A673 (cell line): ENCODE results near the gene SHISA7. TPM values are rescaled to one million over a fixed set of nuclear protein-coding genes. Genes with fewer than 3 reads are reported as not detected.

ENCODE experiments used
- BruUV-seq: library from RNA; stranded (reverse); fragments of 400-500 nt; replicated peaks from 2 replicates; lab custom pipeline; 2021; lab: Mats Ljungman, UMichigan
- CTCF ChIA-PET: fragments of 300-600 bp; sonication (Branson Sonifier 250); formaldehyde crosslinking; loops from one replicate; lab custom pipeline; 2022; ENCODE audit warnings: antibody characterized with exemption; lab: Charles Lee
- POLR2A ChIA-PET: fragments of 300-600 bp; sonication (Branson Sonifier 250); formaldehyde crosslinking; loops from one replicate; lab custom pipeline; 2022; ENCODE audit warnings: antibody characterized with exemption; ENCODE audit not compliant: low non-redundant PET; lab: Charles Lee
- DNase-seq: peaks from one replicate; pipeline ENCODE4 v3.0.0-alpha.2; 2015; ENCODE audit warnings: low spot score
- H3K27ac ChIP-seq: fragments of 200-600 bp; sonication (generic); 2 replicates; pipeline ENCODE4 v1.5.1; 2016; ENCODE audit warnings: mixed run types, low read depth, mild to moderate bottlenecking, mixed read lengths, antibody characterized with exemption, low read length; ENCODE audit not compliant: poor library complexity, severe bottlenecking
- H3K27me3 ChIP-seq: fragments of 200-600 bp; sonication (generic); replicated peaks from 2 replicates; pipeline ENCODE4 v1.6.1; 2017; ENCODE audit warnings: mixed run types, low read depth, mild to moderate bottlenecking, mixed read lengths, antibody characterized with exemption, low read length; ENCODE audit not compliant: insufficient read depth, poor library complexity
- H3K36me3 ChIP-seq: fragments of 200-600 bp; sonication (generic); 2 replicates; pipeline ENCODE4 v1.6.1; 2016; ENCODE audit warnings: mixed run types, mild to moderate bottlenecking, mixed read lengths, antibody characterized with exemption, low read length; ENCODE audit not compliant: insufficient read depth, poor library complexity, severe bottlenecking
- H3K4me1 ChIP-seq: fragments of 200-600 bp; sonication (generic); 2 replicates; pipeline ENCODE4 v1.6.1; 2017; ENCODE audit warnings: mixed run types, mild to moderate bottlenecking, mixed read lengths, antibody characterized with exemption, low read length; ENCODE audit not compliant: insufficient read depth, poor library complexity, severe bottlenecking
- H3K4me3 ChIP-seq: fragments of 200-600 bp; sonication (generic); 2 replicates; pipeline ENCODE4 v1.5.1; 2016; ENCODE audit warnings: low read depth, mixed run types, mild to moderate bottlenecking, mixed read lengths, low read length; ENCODE audit not compliant: poor library complexity, severe bottlenecking
- H3K9me3 ChIP-seq: fragments of 200-600 bp; sonication (generic); 2 replicates; pipeline ENCODE4 v1.6.1; 2016; ENCODE audit warnings: mixed run types, low read depth, mild to moderate bottlenecking, mixed read lengths, antibody characterized with exemption, low read length; ENCODE audit not compliant: poor library complexity, severe bottlenecking
- CTCF ChIP-seq: fragments of 300-800, 200-600 bp; sonication (generic); conservative IDR thresholded peaks from 2 replicates; pipeline ENCODE4 v1.5.1; 2017; ENCODE audit warnings: low read depth, mild to moderate bottlenecking, antibody characterized with exemption, low read length, moderate library complexity, mixed read lengths
- EZH2 ChIP-seq: fragments of 200-600 bp; sonication (generic); IDR thresholded peaks from 2 replicates; pipeline ENCODE4 v1.6.1; 2017; ENCODE audit warnings: borderline replicate concordance, low read depth, mild to moderate bottlenecking, mixed read lengths, antibody characterized with exemption, low read length; ENCODE audit not compliant: poor library complexity, severe bottlenecking
- intact Hi-C: fragments of 100-400 bp; cut with micrococcal nuclease; formaldehyde crosslinking; loops from one replicate; pipeline ENCODE4 v1.10.0; 2022; ENCODE audit not compliant: unreplicated experiment
- total RNA-seq: library from RNA; stranded (reverse); gene quantifications from 2 replicates; pipeline ENCODE4 v1.2.3, GENCODE V29; 2021

Gene SHISA7
- total RNA-seq, 1 experiment from 2014 or later = 0.21 TPM

DNA sequence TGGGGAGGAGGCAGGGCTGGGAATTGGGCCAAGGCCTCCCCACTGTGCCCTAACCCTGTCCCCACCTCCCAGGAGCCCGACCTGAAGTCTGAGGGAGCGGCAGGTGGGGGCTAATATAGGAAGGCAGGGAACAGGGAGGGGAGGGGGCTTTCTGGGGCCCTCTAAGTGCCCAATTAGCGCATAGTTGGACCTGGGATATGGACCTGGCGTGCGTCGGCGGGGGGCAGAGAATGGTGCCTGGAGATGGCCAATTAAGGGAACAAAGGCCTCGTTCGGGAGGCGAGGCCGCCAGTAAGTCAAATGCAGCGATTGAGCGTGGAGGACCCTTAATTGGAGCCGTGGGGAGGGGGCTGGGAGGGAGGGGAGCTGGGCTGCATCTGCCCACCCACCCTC lies 21.6 kb upstream of the SHISA7 start, which contains the start of gene C19orf85:
Gene C19orf85 (minus strand): TSS at position 90 of the 393 bp plus-strand sequence. CDS start 197 bp downstream, outside the sequence.
- BruUV-seq = no TSS peak
- CTCF ChIA-PET = no interaction called here

GRCh38 chr19:55464039-55464661 lies 21.1 kb upstream of the SHISA7 start:
- TF ChIP-seq EZH2 (no peak), CTCF (no peak)
- no peaks in the 10 kb centered on the region for H3K9me3 ChIP-seq
- no peak overlapping the region for H3K4me3 ChIP-seq
- no TSS peak for BruUV-seq
- H3K27ac ChIP-seq = no peak overlapping the region
- ChIA-PET CTCF (no interaction called here), POLR2A (no interaction called here)
- no peaks in the 10 kb centered on the region for H3K36me3 ChIP-seq
- peaks cover 25% of the 10 kb centered on the region for H3K4me1 ChIP-seq
- H3K27me3 ChIP-seq = no peaks in the 10 kb centered on the region
- no peak for DNase-seq
- intact Hi-C loops = loop anchor here (5.0 kb wide), 1 partner anchor 143 kb away; the partner anchor contains the start of gene ZNF865

More for the DNA sequence above, 21.6 kb upstream of the SHISA7 start, which contains the start of gene C19orf85:
- Histone ChIP-seq H3K27ac (no peak within 1 kb of the TSS), H3K9me3 (no peaks in the 10 kb centered on the region), H3K4me1 (peaks cover 20% of the 10 kb centered on the region), H3K4me3 (no peak within 1 kb of the TSS), H3K36me3 (no peaks in the 10 kb centered on the region), H3K27me3 (no peaks in the 10 kb centered on the region)
- no peak for DNase-seq
- intact Hi-C loops = loop anchor here (5.0 kb wide), 2 partner anchors 38 to 143 kb away; partner anchors contain the start of gene ZNF865
- no peak for TF ChIP-seq CTCF
- TF ChIP-seq EZH2 = no peak
- POLR2A ChIA-PET = no interaction called here

DNA sequence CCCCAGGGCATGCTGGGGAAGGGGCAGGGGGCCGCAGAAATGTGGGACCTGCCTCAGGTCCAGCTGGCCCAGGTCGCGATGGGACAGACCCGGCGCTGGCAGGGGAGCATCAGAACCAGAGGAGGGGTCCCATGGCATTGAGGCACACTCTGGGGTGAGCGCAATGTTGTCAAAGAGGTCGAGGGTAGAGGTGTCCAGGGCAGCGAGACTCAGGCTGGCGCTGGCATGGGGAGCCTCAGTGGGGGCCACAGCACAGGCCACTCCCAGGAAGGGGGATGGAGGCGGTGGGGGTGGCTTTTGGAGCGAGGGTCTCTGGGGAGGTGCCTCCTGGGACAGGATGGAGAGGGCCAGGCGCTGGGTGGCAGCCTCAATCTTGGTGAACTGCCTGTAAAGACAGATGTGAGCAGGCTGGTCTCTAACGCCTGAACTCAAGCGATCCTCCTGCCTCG lies 20.5 kb upstream of the SHISA7 start:
- H3K36me3 ChIP-seq = no peaks in the 10 kb centered on the region
- no peak overlapping the region for H3K27ac ChIP-seq
- H3K4me1 ChIP-seq = peaks cover 31% of the 10 kb centered on the region
- CTCF ChIA-PET = no interaction called here
- no peaks in the 10 kb centered on the region for H3K9me3 ChIP-seq
- DNase-seq = no peak
- BruUV-seq = no TSS peak
- no peak overlapping the region for H3K4me3 ChIP-seq
- no peaks in the 10 kb centered on the region for H3K27me3 ChIP-seq
- no peak for TF ChIP-seq CTCF
- TF ChIP-seq EZH2 = no peak
- POLR2A ChIA-PET = no interaction called here
- intact Hi-C loops = loop anchor here (5.0 kb wide), 1 partner anchor 144 kb away; the partner anchor contains the start of gene ZNF865
